Psoas muscle (tissue), 8 donors: Measurements from ENCODE around the gene NLRX1. TPM values are rescaled to one million over a fixed set of nuclear protein-coding genes. Genes with fewer than 3 reads are reported as not detected.
"Not testable (repeated sequence)": the region's sequence is repeated elsewhere in the genome, so short reads cannot be mapped to it uniquely, and the experiment has no call there.

Experiments
- ATAC-seq, 4 donors: fragments of 200-7000 bp; cut with Tn5 transposase; one replicate each; pipeline ENCODE4 v1.9.1; 2020; ENCODE audit warnings: moderate library complexity in 3 of 4, mild to moderate bottlenecking in 2 of 4
- DNase-seq, 2 donors: peaks; one replicate each; pipeline ENCODE4 v3.0.0-alpha.2; 2020
- H3K27ac ChIP-seq: fragments of 200-600 bp; one replicate; pipeline ENCODE4 v1.8.0; 2022
- H3K27me3 ChIP-seq, 3 donors: fragments of 200-600 bp in 1 of 3; one replicate each; pipeline versions ENCODE4 v1.6.1 to v1.8.0; 2013 to 2022; ENCODE audit warnings: low read length in 2 of 3, mild to moderate bottlenecking in 2 of 3, moderate library complexity in 1 of 3; ENCODE audit not compliant: insufficient read depth in 3 of 3
- H3K36me3 ChIP-seq, 2 donors: fragments of 200-600 bp in 1 of 2; one replicate each; pipeline versions ENCODE4 v1.6.1 to v1.8.0; 2013 to 2022; ENCODE audit warnings: low read depth in 1 of 2, mild to moderate bottlenecking in 1 of 2, moderate library complexity in 1 of 2; ENCODE audit not compliant: insufficient read depth in 1 of 2
- H3K4me1 ChIP-seq: fragments of 200-600 bp; one replicate; pipeline ENCODE4 v1.8.0; 2022
- H3K4me3 ChIP-seq: fragments of 200-600 bp; one replicate; pipeline ENCODE4 v1.8.0; 2022; ENCODE audit warnings: mild to moderate bottlenecking
- H3K9me3 ChIP-seq: fragments of 200-600 bp; one replicate; pipeline ENCODE4 v1.8.0; 2022
- CTCF ChIP-seq: fragments of 200-600 bp; IDR thresholded peaks from one replicate; pipeline ENCODE4 v1.8.0; 2022; ENCODE audit warnings: antibody characterized with exemption
- WGBS, 3 donors: extraction: QIAGEN DNeasy Blood & Tissue Kit; methylation state at CpG; one replicate each; pipeline versions ENCODE4 v1.1.6 to v1.1.7; 2013; 5-methylcytosine and 5-hydroxymethylcytosine counted together
- intact Hi-C, 2 donors: fragments of 100-400 bp; cut with DNase I; formaldehyde crosslinking; loops; one replicate each; pipeline versions ENCODE4 v1.11.0 to v1.14.2; 2022
- polyA plus RNA-seq, 3 donors: library from polyadenylated mRNA; stranded (reverse); fragments of 200-250 nt; gene quantifications; one replicate each; pipeline ENCODE4 v1.2.3, GENCODE V29; 2013
- total RNA-seq, 4 donors: library from RNA; stranded (reverse); fragmentation: NEBNext Ultra II Directional in 2 of 4; extraction: Animal tissue kit (Norgen Biotek cat#: 25700) in 2 of 4; gene quantifications; one replicate each; pipeline versions ENCODE4 v1.2.1 to v1.2.4, GENCODE V29; 2021 to 2023
- donor health status: healthy with polysubstance abuse.
- donor health status: DM: no; HTN: no; CAD: no; lungs with moderate emphysema.
- donor health status: Bipolar disorder and iron deficiency.
- donor health status: healthy.
- donor health status: DM: yes; HTN: yes; CAD: no.
- donor health status: DM: no; HTN: no; CAD: no.
- donor health status: DM: no; HTN: no; CAD: no.
- donor health status: DM: yes; HTN: yes; CAD: no.

NLRX1 gene
- total and polyA plus RNA-seq, 7 donors = 8.8 to 28.7 (median 18.1) TPM

DNA sequence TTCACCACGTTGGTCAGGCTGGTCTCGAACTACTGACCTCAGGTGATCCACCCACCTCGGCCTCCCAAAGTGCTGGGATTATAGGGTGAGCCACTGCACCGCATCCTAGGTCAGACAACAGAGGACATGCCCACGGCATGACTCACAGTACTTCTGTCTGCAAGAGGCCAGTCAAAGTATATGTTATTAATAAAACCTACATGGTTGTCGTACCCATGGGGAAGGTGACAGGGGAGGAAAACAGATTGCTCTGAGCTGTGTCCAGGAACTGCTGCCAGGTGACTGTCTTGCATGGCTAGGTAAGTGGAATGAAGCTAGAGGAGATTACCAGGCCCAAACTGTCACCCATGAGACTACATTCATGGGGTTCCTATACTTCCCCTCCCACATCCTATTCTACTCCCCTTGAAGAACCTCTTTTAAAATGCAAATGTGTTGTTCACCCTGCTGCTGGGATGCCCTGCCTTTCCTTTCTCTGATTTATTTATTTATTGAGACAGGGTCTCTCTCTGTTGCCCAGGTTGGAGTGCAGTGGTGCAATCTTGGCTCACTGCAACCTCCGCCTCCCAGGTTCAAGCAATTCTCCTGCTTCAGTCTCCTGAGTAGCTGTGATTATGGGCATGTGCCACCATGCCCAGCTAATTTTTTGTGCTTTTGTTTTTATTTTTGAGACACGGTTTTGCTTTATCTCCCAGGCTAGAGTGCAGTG lies 2.0 kb upstream of the NLRX1 start:
- WGBS, 3 donors = 51 to 80% (median 77%) methylated on average over 8 of the region's 8 CpGs
- Histone ChIP-seq H3K4me3 (no peak overlapping the region), H3K27me3 (no peaks in the 10 kb centered on the region), H3K9me3 (no peaks in the 10 kb centered on the region), H3K27ac (no peak overlapping the region), H3K4me1 (peaks cover 4% of the 10 kb centered on the region), H3K36me3 (peaks cover 0 to 4% of the 10 kb centered on the region in 2 donors)
- DNase-seq (peak in 1 of 2 donors; percentile 15), ATAC-seq (peak in 1 of 4 donors; percentile 21)
- intact Hi-C loops = loop anchor here in 1 of 2 donors (10.0 kb wide), 1 partner anchor 308 kb away; no protein-coding TSS in a partner anchor
- no peak for TF ChIP-seq CTCF

GRCh38 chr11:119167077-119167458 lies 1.5 kb upstream of the NLRX1 start:
- H3K9me3 ChIP-seq, H3K4me1 ChIP-seq, H3K4me3 ChIP-seq, ATAC-seq, H3K27ac ChIP-seq, H3K36me3 ChIP-seq, H3K27me3 ChIP-seq: not testable (repeated sequence)
- WGBS, 3 donors = 53 to 83% (median 62%) methylated on average over 10 of the region's 10 CpGs
- peak in 1 of 2 donors; percentile 25 for DNase-seq
- intact Hi-C loops = loop anchor here in 1 of 2 donors (10.0 kb wide), 1 partner anchor 308 kb away; no protein-coding TSS in a partner anchor

DNA sequence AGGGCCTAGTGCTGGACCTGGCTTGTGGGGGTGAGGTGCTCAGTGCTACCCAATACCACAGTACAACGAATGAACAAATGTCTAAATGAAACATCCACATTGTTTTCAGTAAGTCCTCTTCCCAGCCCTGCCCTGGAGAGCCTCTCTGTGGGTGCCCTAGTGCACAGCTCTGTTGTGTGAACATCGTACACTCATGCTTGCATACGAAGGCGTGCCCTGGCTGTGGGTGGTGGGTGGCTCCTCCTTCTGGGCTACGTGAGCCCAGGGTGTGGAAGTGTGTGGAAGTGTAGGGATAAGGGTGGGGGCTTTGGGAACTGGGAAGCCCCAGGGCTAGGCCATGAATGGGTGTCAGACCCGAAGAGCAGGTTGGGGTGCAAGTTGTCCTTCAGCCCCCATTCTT lies 592 bp upstream of the NLRX1 start:
- no peak for TF ChIP-seq CTCF
- Histone ChIP-seq H3K27ac (no peak overlapping the region), H3K4me3 (peak overlapping the region; percentile 95), H3K9me3 (no peaks in the 10 kb centered on the region), H3K4me1 (peaks cover 4% of the 10 kb centered on the region), H3K36me3 (peaks cover 0 to 16% of the 10 kb centered on the region in 2 donors), H3K27me3 (no peaks in the 10 kb centered on the region)
- DNase-seq = no peak
- intact Hi-C loops = loop anchor here in 1 of 2 donors (1.0 to 10.0 kb wide), 2 partner anchors 29 to 307 kb away; no protein-coding TSS in a partner anchor
- WGBS, 3 donors = 68 to 70% (median 68%) methylated on average over 6 of the region's 6 CpGs
- no peak for ATAC-seq

DNA sequence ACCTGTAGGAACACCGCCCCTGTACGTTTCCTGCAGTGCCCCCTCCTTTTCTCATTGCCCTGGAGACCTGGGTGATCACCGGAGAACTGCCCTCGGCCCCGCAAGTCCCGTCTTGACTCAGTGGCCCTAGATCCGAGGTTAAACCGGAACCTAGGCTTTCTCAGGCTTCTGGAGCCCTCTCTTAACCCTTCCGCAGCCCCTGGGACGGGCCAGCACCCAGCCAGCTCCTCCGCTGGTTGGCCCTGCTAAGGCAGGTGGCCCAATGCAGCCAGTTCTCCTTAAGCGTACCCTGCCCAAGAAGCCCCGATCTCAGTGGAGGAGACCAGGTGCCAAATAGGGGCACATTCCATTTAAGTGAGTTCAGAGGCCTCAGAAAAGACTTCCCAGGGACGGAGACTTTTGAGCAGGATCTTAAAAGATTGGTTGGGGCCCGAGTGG lies 776 bp downstream of the NLRX1 start:
- Histone ChIP-seq H3K9me3 (no peaks in the 10 kb centered on the region), H3K36me3 (peaks cover 0 to 30% of the 10 kb centered on the region in 2 donors), H3K27ac (peak overlapping the region; percentile 96), H3K4me3 (peak overlapping the region; percentile 95), H3K4me1 (peaks cover 4% of the 10 kb centered on the region), H3K27me3 (no peaks in the 10 kb centered on the region)
- ATAC-seq = peak; percentile 88 to 90 (median 88)
- intact Hi-C loops = loop anchor here in 1 of 2 donors (10.0 kb wide), 1 partner anchor 306 kb away; no protein-coding TSS in a partner anchor
- DNase-seq = peak; percentile 55 to 83
- WGBS, 3 donors = 5 to 13% (median 6%) methylated on average over 15 of the region's 15 CpGs
- TF ChIP-seq CTCF = no peak

- Histone ChIP-seq H3K27me3 (no peaks in the 10 kb centered on the region), H3K27ac (no peak overlapping the region), H3K9me3 (no peaks in the 10 kb centered on the region), H3K36me3 (peaks cover 0 to 56% of the 10 kb centered on the region in 2 donors), H3K4me1 (peaks cover 4% of the 10 kb centered on the region), H3K4me3 (no peak overlapping the region)
- ATAC-seq = no peak
- no peak for DNase-seq
- WGBS, 3 donors = 87 to 96% (median 89%) methylated on average over 2 of the region's 2 CpGs
- no peak for TF ChIP-seq CTCF
- intact Hi-C loops = no loop called here
These were observed 4.0 kb downstream of the NLRX1 start for GRCh38 chr11:119172513-119172912.
